Measurements from ENCODE around the gene PTMA. TPM values are rescaled to one million over a fixed set of nuclear protein-coding genes. Genes with fewer than 3 reads are reported as not detected.
"Not testable (repeated sequence)": the region's sequence is repeated elsewhere in the genome, so short reads cannot be mapped to it uniquely, and the experiment has no call there.

Gene PTMA
- total RNA-seq (2022) (501 and 713 TPM in 2 replicates), Bru-seq, nascent RNA (percentile 97 among the genes with signal in this experiment), BruChase-seq, experiment 1, labeled RNA remaining after a 6-hour chase (percentile 100 among the genes with signal in this experiment), BruChase-seq, experiment 2, labeled RNA remaining after a 2-hour chase (percentile 99 among the genes with signal in this experiment)
- long read RNA-seq, transcript PTMA-201 (5 exons, 1,212 nt): minor isoform, 91 of 1,225 reads
- long read RNA-seq, transcript PTMA-202 (5 exons, 1,221 nt): major isoform, 1,033 of 1,225 reads
- long read RNA-seq, partial matches to known transcripts: 30 of 1,225 reads
- long read RNA-seq, other reads (novel, unspliced or antisense): 65 of 1,225 reads

DNA sequence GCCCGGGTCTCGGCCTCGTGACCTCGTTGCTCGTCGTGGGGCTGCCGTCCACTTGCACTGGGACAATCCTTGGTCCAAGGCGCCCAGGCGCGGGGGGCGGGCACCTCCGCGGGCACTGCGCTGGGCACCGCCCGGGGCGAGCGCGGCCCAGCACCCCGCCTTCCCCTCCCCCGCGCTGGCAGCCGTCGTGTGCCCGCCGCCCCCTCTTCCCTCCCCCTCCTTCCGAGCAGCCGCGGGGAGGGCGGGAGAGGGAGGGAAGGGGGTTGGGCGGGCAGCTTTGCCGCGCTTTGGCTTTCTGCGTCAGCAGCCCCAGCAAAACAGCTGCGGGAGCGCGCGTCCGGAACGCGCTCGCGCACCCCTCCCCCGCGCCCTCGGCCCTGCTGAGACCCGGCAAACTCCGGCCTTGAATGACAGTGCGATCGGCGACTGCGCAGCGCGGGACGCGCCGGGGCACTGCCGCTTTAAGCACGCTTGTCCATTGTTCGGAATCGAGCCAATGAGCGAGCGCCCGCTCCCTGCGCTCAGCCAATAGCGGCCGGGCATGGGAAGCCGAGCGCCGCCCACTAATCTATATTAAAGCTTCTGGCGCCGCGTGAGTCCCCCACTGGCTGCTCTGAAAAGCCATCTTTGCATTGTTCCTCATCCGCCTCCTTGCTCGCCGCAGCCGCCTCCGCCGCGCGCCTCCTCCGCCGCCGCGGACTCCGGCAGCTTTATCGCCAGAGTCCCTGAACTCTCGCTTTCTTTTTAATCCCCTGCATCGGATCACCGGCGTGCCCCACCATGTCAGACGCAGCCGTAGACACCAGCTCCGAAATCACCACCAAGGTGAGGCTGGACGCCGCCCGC, at the start of gene PTMA:
PTMA (plus strand) TSS at position 599 of the 846 bp plus-strand sequence; CDS start at position 781, 182 bp downstream.
- intact Hi-C loops (cut with micrococcal nuclease): no loop called here
- peak within 1 kb of the TSS; percentile 100 for H3K27ac Mint-ChIP-seq (ENCODE audit: low read depth, unreplicated experiment)
- ChIA-PET POLR2A (interaction anchor here (1.0 to 3.0 kb wide), 23 partner anchors 8 to 1435 kb away, joined by 3 to 33 read pairs (median 5); partner anchors contain the start of genes COPS7B and NCL), CTCF (interaction anchor here (2.0 to 10.2 kb wide), 2 partner anchors 33 to 96 kb away, joined by 6 to 142 read pairs; no protein-coding TSS in a partner anchor)
- peak within 1 kb of the TSS; percentile 89 for H3K4me3 Mint-ChIP-seq (ENCODE audit: unreplicated experiment)
- H3K36me3 Mint-ChIP-seq (ENCODE audit: insufficient read depth, unreplicated experiment): peaks cover 47% of the 10 kb centered on the region
- H3K4me1 Mint-ChIP-seq (ENCODE audit: insufficient read depth, unreplicated experiment): peaks cover 12% of the 10 kb centered on the region
- TF ChIP-seq CTCF (IDR thresholded peaks at IDR 0.05; ENCODE audit: unreplicated experiment): no peak
- no peaks in the 10 kb centered on the region for H3K9me3 Mint-ChIP-seq (ENCODE audit: unreplicated experiment)
- peak; percentile 99 for DNase-seq (ENCODE audit: unreplicated experiment)
- no TSS peak for BruUV-seq (replicated peaks)
- no peaks in the 10 kb centered on the region for H3K27me3 Mint-ChIP-seq (ENCODE audit: insufficient read depth, unreplicated experiment)

DNA sequence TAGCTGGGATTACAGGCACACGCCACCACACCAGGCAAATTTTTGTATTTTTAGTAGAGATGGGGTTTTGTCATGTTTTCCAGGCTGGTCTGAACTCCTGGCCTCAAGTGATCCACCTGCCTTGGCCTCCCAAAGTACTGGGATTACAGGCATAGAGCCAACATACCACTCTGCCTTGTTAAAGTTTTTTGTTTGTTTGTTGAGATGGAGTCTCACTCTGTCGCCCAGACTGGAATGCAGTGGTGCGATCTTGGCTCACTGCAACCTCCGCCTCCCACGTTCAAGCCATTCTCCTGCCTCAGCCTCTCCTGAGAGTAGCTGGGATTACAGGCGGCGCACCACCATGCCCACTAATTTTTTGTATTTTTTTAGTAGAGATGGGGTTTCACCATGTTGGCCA, 48.3 kb upstream of the PTMA start:
- H3K4me3 Mint-ChIP-seq (ENCODE audit: unreplicated experiment); H3K36me3 Mint-ChIP-seq (ENCODE audit: insufficient read depth, unreplicated experiment); H3K9me3 Mint-ChIP-seq (ENCODE audit: unreplicated experiment); DNase-seq (ENCODE audit: unreplicated experiment); H3K27ac Mint-ChIP-seq (ENCODE audit: low read depth, unreplicated experiment); intact Hi-C loops (cut with micrococcal nuclease); BruUV-seq (replicated peaks); H3K27me3 Mint-ChIP-seq (ENCODE audit: insufficient read depth, unreplicated experiment); H3K4me1 Mint-ChIP-seq (ENCODE audit: insufficient read depth, unreplicated experiment): not testable (repeated sequence)
- ChIA-PET POLR2A (interaction anchor here (1.0 kb wide), 3 partner anchors 17 to 50 kb away, joined by 3 to 5 read pairs (median 4); no protein-coding TSS in a partner anchor), CTCF (interaction anchor here (0.7 to 3.5 kb wide), 6 partner anchors 12 to 54 kb away, joined by 3 to 22 read pairs (median 4); no protein-coding TSS in a partner anchor)

DNA sequence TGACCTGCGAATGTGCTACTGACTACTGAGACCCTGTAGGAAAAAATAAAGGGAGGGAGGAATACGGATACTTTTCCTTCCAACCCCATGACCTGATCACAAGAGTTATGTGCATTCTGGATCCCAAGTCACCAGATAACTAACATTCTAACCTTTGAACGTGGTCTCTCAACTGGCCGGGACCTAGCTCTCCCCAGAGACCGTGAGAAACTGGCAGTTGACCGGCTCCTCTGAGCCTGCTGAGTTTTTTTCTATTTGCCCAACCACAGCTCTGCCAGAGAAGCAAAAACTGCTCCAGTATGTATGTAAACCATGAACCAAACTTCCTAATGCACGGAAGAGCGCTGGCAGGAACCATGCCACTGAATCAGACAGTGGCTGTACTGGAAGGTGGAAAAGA, 47.5 kb upstream of the PTMA start:
- ChIA-PET POLR2A (interaction anchor here (1.0 to 2.1 kb wide), 3 partner anchors 18 to 49 kb away, joined by 4 to 11 read pairs (median 5); no protein-coding TSS in a partner anchor), CTCF (interaction anchor here (0.6 to 3.5 kb wide), 6 partner anchors 11 to 54 kb away, joined by 3 to 22 read pairs (median 5); no protein-coding TSS in a partner anchor)
- no peak for TF ChIP-seq CTCF (IDR thresholded peaks at IDR 0.05; ENCODE audit: unreplicated experiment)
- Mint-ChIP-seq H3K36me3 (ENCODE audit: insufficient read depth, unreplicated experiment) (no peaks in the 10 kb centered on the region), H3K4me1 (ENCODE audit: insufficient read depth, unreplicated experiment) (no peaks in the 10 kb centered on the region), H3K27ac (ENCODE audit: low read depth, unreplicated experiment) (peak overlapping the region; percentile 25), H3K9me3 (ENCODE audit: unreplicated experiment) (no peaks in the 10 kb centered on the region), H3K27me3 (ENCODE audit: insufficient read depth, unreplicated experiment) (no peaks in the 10 kb centered on the region), H3K4me3 (ENCODE audit: unreplicated experiment) (no peak overlapping the region)
- DNase-seq (ENCODE audit: unreplicated experiment): no peak
- BruUV-seq (replicated peaks): no TSS peak
- intact Hi-C loops (cut with micrococcal nuclease): no loop called here

- intact Hi-C loops (cut with micrococcal nuclease): no loop called here
- POLR2A ChIA-PET: interaction anchor here (0.9 to 2.1 kb wide), 4 partner anchors 18 to 48 kb away, joined by 3 to 11 read pairs (median 3); no protein-coding TSS in a partner anchor
- Mint-ChIP-seq H3K36me3 (ENCODE audit: insufficient read depth, unreplicated experiment) (no peaks in the 10 kb centered on the region), H3K27ac (ENCODE audit: low read depth, unreplicated experiment) (peak overlapping the region; percentile 57), H3K4me3 (ENCODE audit: unreplicated experiment) (peak overlapping the region; percentile 64), H3K9me3 (ENCODE audit: unreplicated experiment) (no peaks in the 10 kb centered on the region), H3K4me1 (ENCODE audit: insufficient read depth, unreplicated experiment) (no peaks in the 10 kb centered on the region), H3K27me3 (ENCODE audit: insufficient read depth, unreplicated experiment) (no peaks in the 10 kb centered on the region)
- no peak for TF ChIP-seq CTCF (IDR thresholded peaks at IDR 0.05; ENCODE audit: unreplicated experiment)
- CTCF ChIA-PET: interaction anchor here (0.6 to 3.5 kb wide), 2 partner anchors 12 to 15 kb away, joined by 5 to 22 read pairs; no protein-coding TSS in a partner anchor
- no peak for DNase-seq (ENCODE audit: unreplicated experiment)
- TSS peak; percentile 83 for BruUV-seq (replicated peaks)
Measured at GRCh38 chr2:231661422-231662027, 46.8 kb upstream of the PTMA start.

All from MCF 10A (cell line).